ENCODE data around the gene UTRN.

DNA sequence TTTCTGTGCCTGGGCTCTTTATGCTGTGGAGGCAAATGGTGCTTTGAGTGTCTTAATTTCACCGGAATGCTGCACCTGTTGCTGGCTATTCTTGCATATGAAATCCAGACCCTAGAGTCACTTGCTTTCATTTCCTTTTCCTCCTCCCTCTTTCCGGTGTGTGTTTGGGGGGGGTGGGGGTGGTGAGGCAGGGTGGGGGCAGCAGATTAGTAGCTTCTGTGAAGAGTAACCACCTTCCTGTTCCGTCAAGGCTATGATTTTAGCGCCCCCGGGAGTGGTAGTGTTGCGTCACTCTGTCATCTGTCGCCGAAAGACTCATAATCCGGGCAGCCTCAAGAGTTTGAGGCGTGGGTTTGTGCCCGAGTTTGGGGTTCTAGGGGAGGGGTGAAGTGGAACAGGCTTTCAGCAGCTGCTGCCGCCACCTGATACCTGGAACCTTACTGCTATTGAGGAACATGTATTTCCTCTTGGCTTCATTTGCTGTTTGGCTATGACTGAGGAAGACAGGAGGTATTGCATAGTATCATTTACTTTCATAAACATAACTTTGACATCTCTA, 49.1 kb downstream of the UTRN start:
- no peak for TF ChIP-seq EZH2 (optimal IDR thresholded peaks at IDR 0.05; ENCODE audit: low read depth, low read length)
- TF ChIP-seq, protein P1, sequence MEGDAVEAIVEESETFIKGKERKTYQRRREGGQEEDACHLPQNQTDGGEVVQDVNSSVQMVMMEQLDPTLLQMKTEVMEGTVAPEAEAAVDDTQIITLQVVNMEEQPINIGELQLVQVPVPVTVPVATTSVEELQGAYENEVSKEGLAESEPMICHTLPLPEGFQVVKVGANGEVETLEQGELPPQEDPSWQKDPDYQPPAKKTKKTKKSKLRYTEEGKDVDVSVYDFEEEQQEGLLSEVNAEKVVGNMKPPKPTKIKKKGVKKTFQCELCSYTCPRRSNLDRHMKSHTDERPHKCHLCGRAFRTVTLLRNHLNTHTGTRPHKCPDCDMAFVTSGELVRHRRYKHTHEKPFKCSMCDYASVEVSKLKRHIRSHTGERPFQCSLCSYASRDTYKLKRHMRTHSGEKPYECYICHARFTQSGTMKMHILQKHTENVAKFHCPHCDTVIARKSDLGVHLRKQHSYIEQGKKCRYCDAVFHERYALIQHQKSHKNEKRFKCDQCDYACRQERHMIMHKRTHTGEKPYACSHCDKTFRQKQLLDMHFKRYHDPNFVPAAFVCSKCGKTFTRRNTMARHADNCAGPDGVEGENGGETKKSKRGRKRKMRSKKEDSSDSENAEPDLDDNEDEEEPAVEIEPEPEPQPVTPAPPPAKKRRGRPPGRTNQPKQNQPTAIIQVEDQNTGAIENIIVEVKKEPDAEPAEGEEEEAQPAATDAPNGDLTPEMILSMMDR (IDR thresholded peaks at IDR 0.05; ENCODE audit: low read length): no peak
